ENCODE measurements around the gene SLC13A5. TPM values are rescaled to one million over a fixed set of nuclear protein-coding genes. Genes with fewer than 3 reads are reported as not detected.
"Not testable (repeated sequence)": the region's sequence is repeated elsewhere in the genome, so short reads cannot be mapped to it uniquely, and the experiment has no call there.

SLC13A5 gene
- polyA plus RNA-seq, 4 donors: 0.81 to 4.8 (median 3.3) TPM

- DNase-seq (ENCODE audit: low read depth in 4 of 4, low spot score in 2 of 4): no peak
These were observed 1.5 kb downstream of the SLC13A5 start for GRCh38 chr17:6711681-6712057.

GRCh38 chr17:6711081-6711674 is 2.0 kb downstream of the SLC13A5 start:
- no peak for DNase-seq (ENCODE audit: low read depth in 4 of 4, low spot score in 2 of 4)

GRCh38 chr17:6710317-6710716 is 2.9 kb downstream of the SLC13A5 start:
- DNase-seq (ENCODE audit: low read depth in 4 of 4, low spot score in 2 of 4): no peak

- no peak for DNase-seq (ENCODE audit: low read depth in 4 of 4, low spot score in 2 of 4)
These were observed 4.7 kb downstream of the SLC13A5 start for GRCh38 chr17:6708357-6708961.

- DNase-seq (ENCODE audit: low read depth in 4 of 4, low spot score in 2 of 4): no peak
These were observed 6.2 kb downstream of the SLC13A5 start for GRCh38 chr17:6706996-6707395.

GRCh38 chr17:6706499-6706898 is 6.7 kb downstream of the SLC13A5 start:
- no peak for DNase-seq (ENCODE audit: low read depth in 4 of 4, low spot score in 2 of 4)

- DNase-seq (ENCODE audit: low read depth in 4 of 4, low spot score in 2 of 4): no peak
These were observed 8.6 kb downstream of the SLC13A5 start for GRCh38 chr17:6704470-6705052.

- DNase-seq (ENCODE audit: low read depth in 4 of 4, low spot score in 2 of 4): no peak
These were observed 9.4 kb downstream of the SLC13A5 start for GRCh38 chr17:6703751-6704150.

GRCh38 chr17:6702567-6703215 is 10.5 kb downstream of the SLC13A5 start:
- no peak for DNase-seq (ENCODE audit: low read depth in 4 of 4, low spot score in 2 of 4)

- no peak for DNase-seq (ENCODE audit: low read depth in 4 of 4, low spot score in 2 of 4)
These were observed 11.4 kb downstream of the SLC13A5 start for GRCh38 chr17:6701719-6702118.

GRCh38 chr17:6700948-6701307 is 12.2 kb downstream of the SLC13A5 start:
- no peak for DNase-seq (ENCODE audit: low read depth in 4 of 4, low spot score in 2 of 4)

GRCh38 chr17:6699997-6700947 is 12.9 kb downstream of the SLC13A5 start:
- DNase-seq (ENCODE audit: low read depth in 4 of 4, low spot score in 2 of 4): no peak

GRCh38 chr17:6698004-6698403 is 15.2 kb downstream of the SLC13A5 start:
- no peak for DNase-seq (ENCODE audit: low read depth in 4 of 4, low spot score in 2 of 4)

- DNase-seq (ENCODE audit: low read depth in 4 of 4, low spot score in 2 of 4): no peak
These were observed 16.3 kb downstream of the SLC13A5 start for GRCh38 chr17:6696906-6697305.

- DNase-seq (ENCODE audit: low read depth in 4 of 4, low spot score in 2 of 4): no peak
These were observed 17.6 kb downstream of the SLC13A5 start for GRCh38 chr17:6695565-6695964.

- no peak for DNase-seq (ENCODE audit: low read depth in 4 of 4, low spot score in 2 of 4)
These were observed 18.1 kb downstream of the SLC13A5 start for GRCh38 chr17:6695051-6695450.

- DNase-seq (ENCODE audit: low read depth in 4 of 4, low spot score in 2 of 4): not testable (repeated sequence)
These were observed 21.2 kb downstream of the SLC13A5 start for GRCh38 chr17:6691958-6692357.

GRCh38 chr17:6691546-6691945 is 21.6 kb downstream of the SLC13A5 start:
- DNase-seq (ENCODE audit: low read depth in 4 of 4, low spot score in 2 of 4): no peak

GRCh38 chr17:6690641-6691040 is 22.5 kb downstream of the SLC13A5 start:
- no peak for DNase-seq (ENCODE audit: low read depth in 4 of 4, low spot score in 2 of 4)

- DNase-seq (ENCODE audit: low read depth in 4 of 4, low spot score in 2 of 4): no peak
These were observed 24.2 kb downstream of the SLC13A5 start for GRCh38 chr17:6688944-6689343.

- no peak for DNase-seq (ENCODE audit: low read depth in 4 of 4, low spot score in 2 of 4)
These were observed 27.1 kb downstream of the SLC13A5 start for GRCh38 chr17:6686026-6686425.
